ENCODE data around the gene PMCH. TPM values are rescaled to one million over a fixed set of nuclear protein-coding genes. Genes with fewer than 3 reads are reported as not detected.
A peak's percentile ranks its signal among the peaks of the same experiment; 100 is the strongest.
"Not testable (repeated sequence)": the region's sequence is repeated elsewhere in the genome, so short reads cannot be mapped to it uniquely, and the experiment has no call there.

PMCH gene
- total RNA-seq, 1 donor from 2014 or later, result not detected

GRCh38 chr12:102171951-102172350 is 25.7 kb downstream of the PMCH start:
- no peaks in the 10 kb centered on the region for H3K4me1 ChIP-seq
- no peaks in the 10 kb centered on the region for H3K36me3 ChIP-seq
- H3K9me3 ChIP-seq, result no peaks in the 10 kb centered on the region
- intact Hi-C loops (cut with DNase I), result no loop called here
- no peak overlapping the region for H3K27ac ChIP-seq
- no peak for DNase-seq (ENCODE audit: extremely low spot score in 2 of 2)
- no peaks in the 10 kb centered on the region for H3K27me3 ChIP-seq
- TF ChIP-seq POLR2A (IDR thresholded peaks at IDR 0.05) (no peak), CTCF (IDR thresholded peaks at IDR 0.05) (no peak), POLR2AphosphoS5 (IDR thresholded peaks at IDR 0.05; ENCODE audit: insufficient read depth in 1 of 2, low read depth in 1 of 2) (no peak)
- no peak overlapping the region for H3K4me3 ChIP-seq

- TF ChIP-seq POLR2A (IDR thresholded peaks at IDR 0.05), result no peak
- TF ChIP-seq POLR2AphosphoS5 (IDR thresholded peaks at IDR 0.05; ENCODE audit: insufficient read depth in 1 of 2, low read depth in 1 of 2), result no peak
- TF ChIP-seq CTCF (IDR thresholded peaks at IDR 0.05), result peak in 1 of 3 experiments; percentile 37
- DNase-seq (ENCODE audit: extremely low spot score in 2 of 2), result no peak
- no peak overlapping the region for H3K27ac ChIP-seq
- H3K4me1 ChIP-seq, result no peaks in the 10 kb centered on the region
- no peaks in the 10 kb centered on the region for H3K27me3 ChIP-seq
- intact Hi-C loops (cut with DNase I), result no loop called here
- H3K9me3 ChIP-seq, result no peaks in the 10 kb centered on the region
- no peak overlapping the region for H3K4me3 ChIP-seq
- H3K36me3 ChIP-seq, result no peaks in the 10 kb centered on the region
Measured at GRCh38 chr12:102169922-102170621, 27.6 kb downstream of the PMCH start.

GRCh38 chr12:102167821-102168604 is 29.6 kb downstream of the PMCH start:
- Histone ChIP-seq H3K36me3 (no peaks in the 10 kb centered on the region), H3K27me3 (no peaks in the 10 kb centered on the region), H3K27ac (no peak overlapping the region), H3K4me3 (no peak overlapping the region), H3K4me1 (no peaks in the 10 kb centered on the region), H3K9me3 (no peaks in the 10 kb centered on the region)
- TF ChIP-seq POLR2AphosphoS5 (IDR thresholded peaks at IDR 0.05; ENCODE audit: insufficient read depth in 1 of 2, low read depth in 1 of 2), result no peak
- no peak for DNase-seq (ENCODE audit: extremely low spot score in 2 of 2)
- intact Hi-C loops (cut with DNase I), result no loop called here

GRCh38 chr12:102163383-102163782 is 34.2 kb downstream of the PMCH start:
- Histone ChIP-seq H3K4me1 (no peaks in the 10 kb centered on the region), H3K9me3 (no peaks in the 10 kb centered on the region), H3K27ac (no peak overlapping the region), H3K36me3 (no peaks in the 10 kb centered on the region), H3K4me3 (no peak overlapping the region), H3K27me3 (no peaks in the 10 kb centered on the region)
- intact Hi-C loops (cut with DNase I), result no loop called here
- no peak for TF ChIP-seq CTCF (IDR thresholded peaks at IDR 0.05)
- TF ChIP-seq POLR2AphosphoS5 (IDR thresholded peaks at IDR 0.05; ENCODE audit: insufficient read depth in 1 of 2, low read depth in 1 of 2), result no peak
- TF ChIP-seq POLR2A (IDR thresholded peaks at IDR 0.05), result no peak
- no peak for DNase-seq (ENCODE audit: extremely low spot score in 2 of 2)

GRCh38 chr12:102155206-102155605 is 42.4 kb downstream of the PMCH start:
- H3K9me3 ChIP-seq; H3K27ac ChIP-seq; H3K36me3 ChIP-seq; DNase-seq (ENCODE audit: extremely low spot score in 2 of 2); intact Hi-C loops (cut with DNase I); H3K4me3 ChIP-seq; H3K27me3 ChIP-seq; H3K4me1 ChIP-seq: not testable (repeated sequence)

- H3K27ac ChIP-seq; H3K9me3 ChIP-seq; H3K4me3 ChIP-seq; H3K36me3 ChIP-seq; H3K27me3 ChIP-seq; H3K4me1 ChIP-seq; DNase-seq (ENCODE audit: extremely low spot score in 2 of 2); intact Hi-C loops (cut with DNase I): not testable (repeated sequence)
Measured at GRCh38 chr12:102147062-102147587, 50.5 kb downstream of the PMCH start.

Small RNA genes lying within 50 kb of the gene (small RNA-seq; reads per million reads assigned to genes)
- not detected for gene RN7SL793P

Other genes starting within 250 kb of the PMCH start
- 49.4 TPM for gene WASHC3, start 135.8 kb downstream of the PMCH start, total RNA-seq
- 22.6 TPM for gene NUP37, start 77.7 kb downstream of the PMCH start, total RNA-seq
- gene PARPBP, start 77.7 kb downstream of the PMCH start, total RNA-seq, result 3.7 TPM